SK-N-MC (cell line): ENCODE data around the gene PSMD1.

Experiments used
- EZH2 ChIP-seq: fragments of 200-600 bp; sonication (generic); IDR thresholded peaks from one replicate; pipeline ENCODE4 v1.6.1; 2017; ENCODE audit warnings: antibody characterized with exemption
- FOXP2 ChIP-seq: optimal IDR thresholded peaks from 2 replicates; pipeline ENCODE3; 2011; ENCODE audit warnings: mild to moderate bottlenecking, moderate library complexity; ENCODE audit not compliant: insufficient read depth; ENCODE audit errors: extremely low read length, control extremely low read depth
- POLR2AphosphoS5 ChIP-seq: IDR thresholded peaks from 2 replicates; pipeline ENCODE4 v1.6.1; 2012; ENCODE audit warnings: mild to moderate bottlenecking, low read depth, low read length, borderline replicate concordance

GRCh38 chr2:231163414-231164095, 106.9 kb downstream of the PSMD1 start:
- TF ChIP-seq EZH2 (no peak), FOXP2 (no peak), POLR2AphosphoS5 (no peak)
